Left hindlimb (tissue), 1 donor: ENCODE measurements around the gene DUSP2.

Experiments
- DNase-seq: peaks from one replicate; pipeline ENCODE4 v3.0.0-alpha.2; 2018

Gene DUSP2, protein sequence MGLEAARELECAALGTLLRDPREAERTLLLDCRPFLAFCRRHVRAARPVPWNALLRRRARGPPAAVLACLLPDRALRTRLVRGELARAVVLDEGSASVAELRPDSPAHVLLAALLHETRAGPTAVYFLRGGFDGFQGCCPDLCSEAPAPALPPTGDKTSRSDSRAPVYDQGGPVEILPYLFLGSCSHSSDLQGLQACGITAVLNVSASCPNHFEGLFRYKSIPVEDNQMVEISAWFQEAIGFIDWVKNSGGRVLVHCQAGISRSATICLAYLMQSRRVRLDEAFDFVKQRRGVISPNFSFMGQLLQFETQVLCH

DNA sequence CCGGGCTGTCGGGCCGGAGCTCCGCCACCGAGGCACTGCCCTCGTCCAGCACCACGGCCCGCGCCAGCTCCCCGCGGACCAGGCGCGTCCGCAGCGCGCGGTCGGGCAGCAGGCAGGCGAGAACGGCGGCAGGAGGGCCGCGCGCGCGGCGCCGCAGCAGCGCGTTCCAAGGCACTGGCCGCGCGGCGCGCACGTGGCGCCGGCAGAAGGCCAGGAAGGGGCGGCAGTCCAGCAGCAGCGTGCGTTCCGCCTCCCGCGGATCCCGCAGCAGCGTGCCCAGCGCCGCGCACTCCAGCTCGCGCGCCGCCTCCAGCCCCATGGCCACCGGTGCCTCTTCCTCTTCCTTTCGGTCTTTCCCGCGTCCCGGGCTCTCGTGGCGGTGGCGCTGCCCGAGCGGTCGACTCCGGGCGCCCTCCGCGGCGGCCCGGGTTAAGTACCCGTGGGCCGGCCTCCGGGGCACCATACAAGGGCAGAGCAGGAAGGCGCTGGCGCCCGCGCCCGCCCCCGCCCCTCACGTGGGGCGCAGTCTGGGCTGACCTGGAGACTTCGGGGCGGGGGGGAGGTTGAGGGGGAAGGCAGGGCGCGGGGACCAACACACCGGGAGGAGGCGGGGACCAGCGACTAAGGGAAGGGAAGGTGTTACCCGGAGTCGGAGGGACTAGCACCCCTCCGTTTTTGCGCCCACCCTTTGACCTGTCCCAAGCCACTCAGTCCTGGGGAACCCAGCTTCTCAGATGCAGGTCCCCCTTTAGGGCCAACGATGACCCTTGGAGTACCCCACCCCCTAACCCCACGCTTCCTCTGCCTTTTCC, at the start of gene DUSP2:
Gene DUSP2, minus strand, starts transcription at position 405 of the 812 bp plus-strand sequence. Its CDS starts 86 bp downstream, at position 319.
- DNase-seq = peak; percentile 83

DNA sequence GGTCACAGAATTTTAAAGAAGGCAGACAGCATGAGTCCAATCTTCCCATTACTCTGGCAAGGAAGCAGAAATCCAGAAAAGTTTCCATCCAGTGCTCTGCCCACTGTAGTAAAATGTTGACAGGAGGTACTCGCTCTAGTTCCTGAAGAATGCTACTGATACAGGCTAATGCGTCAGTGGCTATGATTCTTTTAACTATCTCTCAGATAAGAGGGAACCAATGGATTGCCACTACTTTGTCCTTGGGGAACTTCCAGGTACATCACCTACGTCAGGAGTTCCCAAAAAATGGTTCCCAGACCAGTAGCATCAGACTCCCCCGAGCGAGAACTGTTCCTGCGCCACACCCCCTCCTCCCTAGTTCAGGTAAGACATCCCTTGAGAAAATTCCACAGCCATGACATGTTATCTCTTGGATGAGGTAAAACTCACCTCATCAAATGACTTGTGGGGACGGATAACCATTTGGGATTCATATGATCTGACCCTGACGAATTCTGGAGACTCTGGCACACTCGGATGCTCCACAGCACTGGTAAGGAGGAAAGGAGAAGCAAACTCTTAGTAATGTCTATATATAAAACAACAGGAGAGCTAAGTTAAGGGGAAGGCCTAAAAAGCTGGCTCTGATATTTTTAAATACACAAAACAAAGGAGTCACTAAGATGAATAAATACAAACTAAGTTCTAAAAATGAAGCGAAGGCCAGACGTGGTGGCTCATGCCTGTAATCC, 46.9 kb upstream of the DUSP2 start:
- DNase-seq = no peak

DNA sequence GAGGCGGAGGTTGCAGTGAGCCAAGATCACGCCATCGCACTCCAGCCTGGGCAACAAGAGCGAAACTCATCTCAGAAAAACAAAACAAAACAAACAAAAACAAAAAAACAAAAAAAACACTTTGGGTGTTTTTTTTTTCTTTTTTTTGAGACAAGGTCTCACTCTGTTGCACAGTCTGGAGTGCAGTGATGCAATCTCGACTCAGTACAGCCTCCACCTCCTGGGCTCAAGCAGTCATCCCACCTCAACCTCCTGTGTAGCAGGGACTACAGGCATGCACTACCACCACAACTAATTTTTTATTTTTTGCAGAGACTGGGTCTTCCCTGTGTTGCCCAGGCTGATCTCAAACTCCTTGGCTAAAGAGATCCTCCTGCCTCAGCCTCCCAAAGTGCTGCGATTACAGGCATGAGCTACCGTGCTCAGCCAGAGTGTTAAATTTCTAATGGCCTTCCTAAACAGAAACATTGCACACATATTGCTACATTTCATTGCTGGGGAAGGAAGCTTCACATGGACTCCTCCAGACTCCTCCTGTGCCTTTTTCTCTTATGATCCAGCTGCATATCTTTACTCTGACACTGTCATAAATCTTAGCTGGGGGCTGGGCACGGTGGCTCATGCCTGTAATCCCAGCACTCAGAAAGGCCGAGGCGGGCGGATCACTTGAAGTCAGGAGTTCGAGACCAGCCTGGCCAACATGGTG, 43.7 kb upstream of the DUSP2 start:
- no peak for DNase-seq

DNA sequence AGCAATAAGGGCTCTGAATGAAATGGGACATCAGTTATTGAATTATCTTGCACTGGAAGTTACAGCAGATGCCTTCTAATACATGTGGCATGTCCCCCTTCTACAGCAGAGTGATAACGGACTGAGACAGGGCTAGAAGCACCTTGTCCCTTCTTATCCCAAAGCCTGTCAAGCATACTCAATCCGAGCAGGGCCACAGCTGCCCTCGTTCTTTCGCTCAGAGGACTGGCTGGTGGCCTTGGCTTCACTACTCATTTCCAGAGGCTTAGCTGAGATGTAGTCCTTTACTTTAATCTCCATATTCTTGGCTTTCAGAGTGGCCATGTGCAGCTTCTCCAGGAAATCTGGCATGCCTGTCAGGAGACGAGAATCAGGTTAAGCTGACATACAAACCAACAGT, 41.3 kb upstream of the DUSP2 start:
- DNase-seq = no peak

DNA sequence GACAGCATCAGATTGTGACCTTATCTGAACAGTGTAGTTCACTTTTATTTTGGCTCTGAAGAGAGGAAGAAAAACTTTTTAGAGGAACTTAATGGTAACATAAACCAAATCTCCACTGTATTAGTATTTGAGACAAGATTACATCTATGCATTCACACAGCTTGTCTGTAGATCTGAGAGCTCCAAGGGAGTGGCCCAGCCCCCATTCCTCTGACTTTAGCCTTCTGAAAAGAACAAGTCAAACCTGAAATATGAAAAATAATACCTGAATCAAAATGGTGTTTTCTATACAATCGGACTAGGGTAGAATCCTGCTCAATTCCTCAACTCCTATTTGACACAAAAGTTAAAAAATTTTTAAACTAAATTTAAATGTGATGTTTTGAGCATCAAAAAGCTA, 40.3 kb upstream of the DUSP2 start:
- DNase-seq = no peak

DNA sequence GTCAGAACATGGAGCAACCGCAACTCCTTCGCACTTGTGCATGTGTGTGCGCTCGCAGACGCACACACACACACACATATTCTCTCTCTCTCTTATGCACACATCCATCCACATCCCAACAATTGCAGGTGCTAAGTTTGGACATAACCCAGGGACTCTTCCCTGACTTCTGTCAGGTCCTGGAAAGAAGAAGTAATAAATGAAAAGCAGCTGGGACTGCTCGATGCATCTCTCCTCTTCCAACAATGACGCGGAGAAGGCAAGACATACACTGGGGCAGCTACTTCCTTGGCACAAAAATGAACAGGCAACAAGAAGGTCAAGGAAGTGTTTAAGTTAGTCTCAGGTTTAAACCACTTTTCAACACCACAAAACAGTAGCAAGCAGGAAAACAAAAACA, 39.7 kb upstream of the DUSP2 start:
- DNase-seq = no peak

DNA sequence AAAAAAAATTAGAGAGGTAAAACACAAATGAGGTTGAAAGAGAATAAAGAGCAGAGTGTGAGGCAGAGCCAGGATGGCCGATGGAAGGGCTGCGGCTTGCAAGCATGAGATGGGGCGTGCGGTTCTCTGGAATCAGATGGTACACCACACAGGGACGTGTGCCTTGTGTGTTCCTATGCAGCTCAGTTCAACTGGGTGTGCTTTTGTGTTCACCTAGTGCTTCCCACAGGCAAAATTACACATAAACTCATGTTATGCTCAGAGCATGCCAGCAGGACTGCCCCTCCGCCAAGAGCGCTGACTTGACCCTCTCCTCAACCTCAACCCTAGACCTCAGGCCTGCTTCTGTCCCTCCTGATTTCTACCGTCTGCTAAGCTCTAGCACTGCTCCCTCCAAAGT, 38.9 kb upstream of the DUSP2 start:
- DNase-seq = no peak

DNA sequence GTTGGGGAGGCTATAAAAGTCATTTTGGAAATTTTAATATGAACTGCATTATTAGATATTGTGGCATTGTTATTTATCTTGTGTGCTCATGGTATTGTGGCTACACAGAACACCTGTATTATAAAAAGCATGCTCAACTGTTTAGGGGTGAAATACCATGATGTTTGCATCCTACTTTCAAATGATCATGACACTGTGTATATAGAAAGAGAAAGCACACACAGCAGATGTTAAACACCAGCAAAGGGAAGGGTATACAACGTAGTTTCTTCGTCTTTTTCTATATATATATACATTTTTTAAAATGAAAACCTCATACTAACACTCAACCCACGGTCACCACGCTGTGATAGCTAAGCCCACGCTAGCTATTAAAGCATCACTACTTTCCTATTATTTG, 36.3 kb upstream of the DUSP2 start:
- DNase-seq = no peak

DNA sequence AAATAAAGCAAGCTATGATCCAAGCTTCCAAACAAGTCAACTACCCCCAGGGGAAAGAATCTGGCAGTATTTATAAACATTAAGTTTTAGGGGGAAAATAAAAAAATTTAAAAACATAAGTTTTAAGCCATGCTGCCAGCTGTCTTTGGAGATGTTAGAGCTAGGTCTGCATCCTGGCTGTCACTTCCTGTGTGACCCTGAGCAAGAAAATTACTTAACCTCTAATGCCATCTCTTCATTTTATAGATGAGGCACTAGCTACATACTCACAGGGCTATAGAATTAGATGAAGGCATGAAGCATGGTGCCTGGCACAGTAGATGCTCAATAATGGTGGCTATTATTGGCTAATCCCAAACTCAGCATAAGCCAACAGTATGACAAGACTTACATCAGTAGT, 35.3 kb upstream of the DUSP2 start:
- DNase-seq = no peak

DNA sequence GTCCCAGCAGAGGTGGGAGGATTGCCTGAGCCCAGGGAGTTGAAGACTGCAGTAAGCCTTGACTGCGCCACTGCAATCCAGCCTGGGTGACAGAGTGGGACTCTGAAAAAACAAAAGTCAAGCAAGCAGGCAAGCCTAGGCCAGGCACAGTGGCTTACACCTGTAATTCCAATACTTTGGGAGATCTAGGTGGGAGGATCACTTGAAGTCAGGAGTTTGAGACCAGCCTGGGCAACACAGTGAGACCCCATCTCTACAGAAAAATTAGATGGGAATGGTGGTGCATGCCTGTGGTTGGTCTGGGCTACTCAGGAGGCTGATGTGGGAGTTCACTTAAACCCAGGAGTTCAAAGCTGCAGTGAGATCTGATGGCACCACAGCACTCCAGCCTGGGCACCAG, 34.8 kb upstream of the DUSP2 start:
- DNase-seq = no peak

DNA sequence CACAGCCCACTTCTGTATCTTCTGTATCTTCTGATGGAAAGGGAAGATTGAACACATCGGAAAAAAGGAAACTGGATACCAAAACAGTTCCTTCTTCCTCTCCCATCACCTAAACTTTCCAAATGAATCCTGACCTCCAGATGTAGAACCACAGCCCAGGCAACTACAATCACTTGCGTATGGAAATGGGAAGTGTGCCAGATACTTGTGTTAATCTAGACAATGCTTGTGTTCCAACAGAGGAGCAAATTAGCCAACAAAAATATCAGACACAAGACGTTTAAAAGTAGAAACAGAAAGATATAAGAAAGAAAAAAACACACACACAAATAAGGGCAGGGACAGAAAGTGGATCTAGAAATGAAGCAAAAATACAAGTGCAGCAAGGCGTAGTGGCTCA, 31.4 kb upstream of the DUSP2 start:
- DNase-seq = no peak

DNA sequence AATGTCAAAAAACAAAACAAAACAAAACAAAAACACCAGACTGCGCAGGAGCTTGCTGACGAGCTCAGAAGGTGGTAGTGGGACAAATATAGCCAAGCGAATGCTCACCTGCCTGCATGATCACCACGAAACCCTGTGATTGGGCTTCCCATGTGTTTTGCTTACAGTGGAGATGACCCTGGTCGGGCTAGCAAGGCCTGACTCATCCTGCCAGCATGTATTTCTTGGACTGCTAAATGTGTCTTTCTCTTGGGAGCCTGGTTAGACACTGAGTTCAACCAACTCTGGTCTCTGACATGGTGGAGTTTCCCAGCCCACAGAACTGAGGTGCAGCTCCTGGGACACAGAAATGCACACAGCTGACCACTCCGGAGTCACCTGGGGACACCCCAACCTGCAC, 30.7 kb upstream of the DUSP2 start:
- no peak for DNase-seq

DNA sequence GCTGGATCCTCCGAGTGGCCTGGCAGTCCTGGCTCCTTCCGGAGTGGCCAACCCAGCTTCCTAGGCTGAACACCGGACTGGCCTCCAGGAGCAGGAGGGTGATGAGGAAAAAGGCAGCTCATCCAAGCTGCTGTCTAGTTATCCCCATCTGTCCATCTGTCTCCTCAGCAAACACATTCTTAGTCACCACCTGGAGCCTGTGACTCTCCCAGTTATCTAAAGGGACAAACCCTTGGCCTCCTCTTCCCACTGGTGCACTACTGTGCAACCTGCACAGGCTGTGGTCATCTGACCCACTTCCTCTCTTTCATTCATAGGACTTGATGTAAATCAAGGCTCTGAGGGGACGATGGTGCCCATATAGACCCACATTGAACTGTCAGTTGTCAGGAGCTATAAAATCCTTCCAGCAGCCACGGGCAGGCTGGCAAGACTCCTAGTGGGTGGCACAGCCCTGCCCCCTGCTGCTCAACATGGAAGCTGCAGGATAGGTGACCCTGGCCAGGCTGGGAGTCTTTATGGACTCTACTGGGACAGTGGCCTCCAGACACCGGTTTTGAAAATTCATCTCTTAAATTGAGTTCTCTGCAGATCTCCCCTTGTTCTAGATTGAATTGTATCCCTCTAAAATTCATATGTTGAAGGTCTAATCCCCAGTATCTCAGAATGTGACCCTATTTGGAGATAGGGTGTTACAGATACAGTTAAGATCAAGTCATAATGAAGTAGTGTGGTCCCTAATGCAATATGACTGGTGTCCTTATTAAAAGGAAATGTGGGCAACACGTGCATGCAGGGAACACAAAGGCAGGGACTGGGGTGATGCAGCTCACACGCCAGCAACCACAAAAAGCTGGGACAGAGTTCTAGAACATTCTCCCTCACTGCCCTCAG, 29.3 kb upstream of the DUSP2 start:
- peak; percentile 62 for DNase-seq

DNA sequence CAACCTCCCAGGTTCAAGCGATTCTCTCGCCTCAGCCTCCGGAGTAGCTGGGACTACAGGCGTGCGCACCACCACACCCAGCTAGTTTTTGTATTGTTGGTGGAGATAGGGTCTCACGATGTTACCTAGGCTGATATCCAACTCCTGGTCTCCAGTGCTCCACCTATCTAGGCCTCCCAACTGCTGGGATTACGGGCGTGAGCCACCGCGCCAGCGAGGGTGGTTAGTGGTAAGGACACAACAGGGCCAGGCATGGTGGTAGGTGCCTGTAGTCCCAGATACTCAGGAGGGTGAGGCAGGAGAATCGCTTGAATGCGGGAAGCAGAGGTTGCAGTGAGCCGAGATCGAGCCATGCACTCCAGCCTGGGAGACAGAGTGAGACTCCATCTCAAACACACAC, 26.6 kb upstream of the DUSP2 start:
- DNase-seq = no peak

DNA sequence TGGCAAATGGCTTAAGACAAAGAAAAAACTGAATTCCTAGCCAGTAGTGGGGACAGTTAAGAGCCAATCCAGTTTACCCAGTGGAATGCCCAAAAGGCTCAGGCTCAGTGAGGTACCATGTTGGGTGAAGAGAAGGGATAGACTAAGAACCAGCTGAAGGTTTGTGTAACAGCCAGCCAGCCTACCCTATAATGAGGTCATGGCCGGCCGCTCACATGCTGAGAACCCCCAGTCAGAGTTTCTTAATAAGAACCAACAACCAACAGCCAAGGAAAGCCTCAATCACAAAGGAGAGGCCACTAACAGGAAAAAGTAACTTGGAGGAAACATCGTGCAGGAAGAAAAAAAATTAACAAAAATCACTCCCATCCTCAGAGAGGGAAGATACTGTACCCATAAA, 25.4 kb upstream of the DUSP2 start:
- DNase-seq = no peak

DNA sequence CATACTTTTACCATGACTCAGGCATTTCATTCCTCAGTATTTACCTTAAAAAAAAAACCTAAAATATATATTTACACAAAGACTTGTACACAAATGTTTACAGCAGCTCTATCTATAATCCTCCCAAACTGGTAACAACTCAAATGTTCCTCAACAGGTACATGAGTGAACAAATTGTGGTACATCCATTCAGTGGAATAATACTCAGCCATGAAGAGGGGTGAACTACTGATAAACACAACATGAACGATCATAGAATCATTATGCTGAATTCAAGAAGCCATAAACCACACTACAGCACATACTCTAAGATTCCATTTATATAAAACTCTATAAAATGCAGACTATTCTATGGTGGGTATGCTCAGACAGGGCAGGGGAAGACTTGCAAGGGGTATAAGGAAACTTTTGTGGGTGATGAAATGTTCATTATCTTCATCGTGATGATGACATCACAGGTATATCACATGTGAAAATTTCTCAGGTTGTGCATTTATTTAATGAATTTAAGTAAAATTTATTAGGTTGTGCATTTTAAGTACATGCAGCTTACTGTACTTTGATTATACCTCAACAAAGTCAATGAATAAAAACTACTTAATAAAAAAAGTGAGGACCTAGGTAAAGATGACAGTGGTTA, 24.7 kb upstream of the DUSP2 start:
- no peak for DNase-seq

DNA sequence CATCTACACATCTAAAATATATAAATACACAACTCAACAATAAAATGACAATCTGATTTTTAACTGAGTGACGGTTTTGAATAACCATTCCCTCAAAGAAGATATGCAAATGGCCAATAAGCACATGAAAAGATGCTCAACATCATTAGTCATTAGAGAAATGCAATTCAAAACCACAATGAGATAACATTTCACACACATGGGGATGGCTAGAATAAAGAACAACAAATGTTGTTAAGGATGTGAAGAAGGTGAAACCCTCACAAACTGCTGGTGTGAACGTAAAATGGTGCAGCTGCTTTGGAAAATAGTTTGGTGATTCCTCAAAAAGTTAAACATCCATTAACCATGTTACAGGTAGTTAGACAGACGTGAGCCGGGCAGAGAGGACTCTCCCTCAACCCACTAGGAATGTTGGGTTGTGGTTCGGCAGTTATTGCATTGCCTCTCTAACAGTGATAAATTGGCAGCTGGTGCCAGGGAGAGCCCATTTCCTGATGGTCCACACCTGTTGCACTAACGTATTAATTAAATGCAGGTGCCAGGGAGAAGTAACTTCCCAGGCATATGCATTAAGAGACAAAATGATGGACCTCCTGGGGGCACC, 22.3 kb upstream of the DUSP2 start:
- no peak for DNase-seq

DNA sequence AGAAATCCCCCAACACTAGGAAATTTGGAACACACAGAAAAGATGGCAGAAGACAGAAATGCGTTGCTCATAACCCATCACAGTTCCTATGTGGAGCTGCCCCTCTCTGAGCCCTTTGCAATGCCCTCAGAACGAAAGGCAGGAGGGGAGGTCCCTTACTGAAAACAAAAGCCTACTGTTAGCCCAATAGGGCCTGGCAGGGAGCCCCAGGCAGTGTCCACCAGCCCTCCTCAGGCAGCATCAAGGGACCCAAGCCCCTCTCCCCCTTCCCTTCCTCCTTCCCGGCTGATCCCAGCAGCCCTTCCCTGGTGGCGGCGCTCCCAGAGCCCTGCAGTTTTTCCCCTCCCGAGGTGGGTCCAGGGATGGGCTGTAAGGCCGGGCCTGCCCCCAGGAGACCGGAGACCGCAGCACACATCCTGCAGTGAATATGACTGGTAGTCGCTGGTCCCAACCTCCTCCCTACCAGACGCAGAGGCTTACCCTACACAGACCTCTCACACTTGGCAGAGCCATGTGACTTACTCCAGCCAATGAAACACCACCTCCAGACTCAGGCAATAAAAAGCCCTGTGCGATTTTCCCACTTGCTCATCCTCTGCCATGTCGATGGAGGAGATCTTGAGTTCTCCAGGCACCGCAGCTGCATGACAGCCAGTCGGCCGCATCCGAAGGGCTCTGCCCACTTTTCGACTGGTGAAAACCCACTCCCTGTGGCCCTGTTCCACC, 19.4 kb upstream of the DUSP2 start:
- DNase-seq = no peak

DNA sequence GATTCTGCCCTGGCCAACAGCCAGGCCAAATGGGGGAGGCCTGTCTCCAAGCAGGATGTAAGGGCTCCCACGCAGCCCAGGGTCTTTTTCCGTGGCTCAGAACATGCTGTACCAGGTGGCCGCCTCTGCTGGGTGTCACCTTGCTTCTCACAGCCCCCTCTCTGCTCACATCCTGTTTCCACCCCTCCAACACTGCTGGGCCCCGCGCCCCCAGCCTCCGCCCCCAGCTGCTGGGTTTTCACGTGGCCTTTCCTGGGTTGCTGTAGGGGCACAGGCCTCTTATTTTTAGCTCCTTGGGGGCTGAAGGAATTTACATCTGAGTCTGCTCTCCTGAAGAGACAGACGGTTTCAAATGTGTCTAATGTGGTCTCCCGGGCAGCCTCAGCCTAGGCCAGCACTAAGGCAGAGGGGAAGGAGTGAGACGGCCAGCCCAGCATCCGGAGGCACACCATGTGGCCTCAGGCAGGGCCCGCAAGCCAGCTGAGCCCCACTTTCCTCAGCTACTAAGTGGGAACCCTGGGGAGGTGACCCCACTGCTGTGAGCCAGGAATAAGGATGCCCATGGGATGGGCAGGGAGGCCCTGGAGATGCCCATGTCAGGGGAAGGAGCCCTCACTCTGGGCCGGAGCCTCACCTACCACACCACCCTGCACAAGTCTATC, 18.7 kb upstream of the DUSP2 start:
- peak; percentile 62 for DNase-seq

DNA sequence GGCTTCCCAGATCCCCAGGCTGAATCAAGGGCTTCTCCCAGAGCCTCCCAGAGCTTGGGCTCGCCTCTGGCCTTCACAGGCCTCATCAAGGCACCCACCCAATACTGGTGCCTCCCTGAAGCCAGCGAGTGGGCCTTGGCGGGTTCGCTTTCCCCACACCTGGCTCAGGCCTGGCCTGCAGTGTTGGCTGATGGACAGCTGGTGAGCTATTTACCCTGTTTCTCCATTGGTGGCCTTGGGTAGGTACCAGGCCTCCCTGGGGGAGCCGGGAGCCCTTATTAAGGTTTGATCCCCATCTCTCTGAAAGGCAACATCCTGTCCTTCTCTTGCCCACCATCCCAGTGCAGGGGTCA, 18.2 kb upstream of the DUSP2 start:
- no peak for DNase-seq
